COR-L47 (cell line): ENCODE measurements around the gene FXN.
"Not testable (repeated sequence)": the region's sequence is repeated elsewhere in the genome, so short reads cannot be mapped to it uniquely, and the experiment has no call there.

ENCODE experiments used
- DNase-seq: peaks from one replicate; lab custom pipeline; 2025; lab: John Stamatoyannopoulos, UW

Gene FXN

DNA sequence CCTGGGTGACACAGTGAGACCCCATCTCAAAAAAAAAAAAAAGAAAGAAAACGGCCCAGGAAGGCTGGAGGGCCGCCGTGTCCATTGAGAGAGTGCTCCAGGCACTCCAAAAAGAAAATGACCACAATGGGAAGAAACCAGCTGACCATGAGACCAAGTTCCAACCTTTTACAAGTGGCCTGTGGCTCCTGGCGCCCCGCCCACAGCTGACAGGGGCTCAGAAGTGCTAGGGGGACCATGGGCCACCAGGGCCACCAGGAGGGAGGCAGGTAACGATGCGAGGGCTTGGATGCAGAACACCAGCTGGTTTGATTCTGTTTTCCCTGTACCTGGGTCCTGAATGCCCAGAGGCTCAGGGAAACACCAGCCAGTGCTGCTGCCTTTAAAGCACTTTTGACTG lies 34.6 kb downstream of the FXN start:
- no peak for DNase-seq

DNA sequence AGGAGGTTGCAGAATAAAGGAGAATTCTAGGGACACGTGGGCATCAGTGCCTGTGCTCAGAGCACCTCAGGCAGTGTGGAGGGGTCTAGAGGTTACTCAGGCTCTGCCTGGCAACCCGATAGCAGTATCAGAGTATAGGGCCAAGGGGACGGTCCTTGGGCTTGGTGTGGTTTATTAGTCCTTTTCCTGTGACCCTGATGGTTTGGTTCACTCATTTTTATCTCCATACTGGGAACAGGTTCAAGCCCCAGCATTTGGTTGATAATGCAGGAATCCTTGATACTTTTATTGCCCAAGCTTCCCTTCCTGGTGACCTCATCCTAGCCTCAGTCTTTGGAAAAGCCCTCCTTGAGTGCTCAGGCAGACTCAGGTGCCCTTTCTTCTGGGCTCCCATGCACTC lies 35.5 kb downstream of the FXN start:
- no peak for DNase-seq

DNA sequence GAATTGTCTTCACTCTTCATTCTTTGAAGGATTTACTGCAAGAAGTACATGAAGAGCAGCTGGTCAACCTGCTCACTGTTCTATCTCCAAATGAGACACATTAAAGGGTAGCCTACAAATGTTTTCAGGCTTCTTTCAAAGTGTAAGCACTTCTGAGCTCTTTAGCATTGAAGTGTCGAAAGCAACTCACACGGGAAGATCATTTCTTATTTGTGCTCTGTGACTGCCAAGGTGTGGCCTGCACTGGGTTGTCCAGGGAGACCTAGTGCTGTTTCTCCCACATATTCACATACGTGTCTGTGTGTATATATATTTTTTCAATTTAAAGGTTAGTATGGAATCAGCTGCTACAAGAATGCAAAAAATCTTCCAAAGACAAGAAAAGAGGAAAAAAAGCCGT lies 37.6 kb downstream of the FXN start:
- no peak for DNase-seq

DNA sequence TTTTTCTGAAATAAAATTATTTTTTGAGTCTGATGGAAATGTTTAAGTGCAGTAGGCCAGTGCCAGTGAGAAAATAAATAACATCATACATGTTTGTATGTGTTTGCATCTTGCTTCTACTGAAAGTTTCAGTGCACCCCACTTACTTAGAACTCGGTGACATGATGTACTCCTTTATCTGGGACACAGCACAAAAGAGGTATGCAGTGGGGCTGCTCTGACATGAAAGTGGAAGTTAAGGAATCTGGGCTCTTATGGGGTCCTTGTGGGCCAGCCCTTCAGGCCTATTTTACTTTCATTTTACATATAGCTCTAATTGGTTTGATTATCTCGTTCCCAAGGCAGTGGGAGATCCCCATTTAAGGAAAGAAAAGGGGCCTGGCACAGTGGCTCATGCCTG lies 39.2 kb downstream of the FXN start:
- DNase-seq, result no peak

DNA sequence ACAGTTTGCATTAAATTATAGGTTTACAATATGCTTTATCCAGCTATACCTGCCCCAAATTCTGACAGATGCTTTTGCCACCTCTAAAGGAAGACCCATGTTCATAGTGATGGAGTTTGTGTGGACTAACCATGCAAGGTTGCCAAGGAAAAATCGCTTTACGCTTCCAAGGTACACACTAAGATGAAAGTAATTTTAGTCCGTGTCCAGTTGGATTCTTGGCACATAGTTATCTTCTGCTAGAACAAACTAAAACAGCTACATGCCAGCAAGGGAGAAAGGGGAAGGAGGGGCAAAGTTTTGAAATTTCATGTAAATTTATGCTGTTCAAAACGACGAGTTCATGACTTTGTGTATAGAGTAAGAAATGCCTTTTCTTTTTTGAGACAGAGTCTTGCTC lies 41.0 kb downstream of the FXN start:
- no peak for DNase-seq

DNA sequence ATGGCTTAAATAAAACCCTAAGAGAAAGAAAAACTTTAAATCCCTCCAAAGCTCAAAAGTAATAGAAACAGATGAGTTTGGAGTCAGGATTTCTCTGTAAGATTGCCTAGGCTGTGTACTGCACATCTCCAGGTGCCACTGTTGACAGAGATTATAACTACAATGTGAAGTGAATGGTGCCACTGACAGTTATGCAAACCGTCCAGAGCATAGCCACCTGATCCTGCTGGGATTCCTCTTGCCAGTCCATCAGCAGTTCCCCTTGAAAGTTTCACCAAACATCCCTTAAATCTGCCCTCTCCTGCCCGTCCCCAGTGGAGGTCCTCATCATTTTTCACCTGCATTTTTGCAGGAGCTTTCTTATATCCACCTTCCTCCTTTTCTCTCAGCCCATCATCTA lies 42.5 kb downstream of the FXN start:
- DNase-seq, result no peak

DNA sequence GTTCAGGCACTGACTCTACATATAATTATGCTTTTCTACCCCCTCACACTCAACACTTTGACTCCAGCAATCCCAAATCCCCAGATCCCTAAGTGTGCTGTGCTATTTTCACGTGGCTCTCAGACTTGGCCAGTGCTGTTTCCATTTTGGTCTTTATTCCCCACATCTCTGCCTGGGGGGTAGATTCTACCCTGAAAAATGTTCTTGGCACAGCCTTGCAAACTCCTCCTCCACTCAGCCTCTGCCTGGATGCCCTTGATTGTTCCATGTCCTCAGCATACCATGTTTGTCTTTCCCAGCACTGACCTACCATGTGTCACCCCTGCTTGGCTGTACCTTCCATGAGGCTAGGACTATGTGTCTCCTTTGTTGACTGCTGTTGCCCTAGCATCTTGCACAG lies 43.0 kb downstream of the FXN start:
- no peak for DNase-seq

DNA sequence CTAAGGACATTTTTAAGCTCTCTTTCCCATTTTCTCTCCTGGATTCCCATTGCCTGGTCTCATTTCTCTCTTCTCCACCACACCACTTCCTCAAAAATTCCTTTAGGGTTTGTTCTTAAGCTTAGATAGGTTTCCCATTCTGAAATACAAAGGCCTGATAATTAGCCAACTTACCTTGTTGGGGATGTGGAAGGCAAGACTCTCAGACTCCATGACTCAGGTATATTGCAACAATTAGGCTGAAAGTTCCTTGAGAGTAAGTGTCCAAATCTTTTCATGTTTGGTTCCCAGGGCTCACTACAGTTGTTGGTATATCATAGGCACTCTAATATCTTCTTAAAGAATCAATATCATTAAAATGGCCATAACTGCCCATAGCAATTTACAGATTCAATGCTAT lies 43.6 kb downstream of the FXN start:
- no peak for DNase-seq

DNA sequence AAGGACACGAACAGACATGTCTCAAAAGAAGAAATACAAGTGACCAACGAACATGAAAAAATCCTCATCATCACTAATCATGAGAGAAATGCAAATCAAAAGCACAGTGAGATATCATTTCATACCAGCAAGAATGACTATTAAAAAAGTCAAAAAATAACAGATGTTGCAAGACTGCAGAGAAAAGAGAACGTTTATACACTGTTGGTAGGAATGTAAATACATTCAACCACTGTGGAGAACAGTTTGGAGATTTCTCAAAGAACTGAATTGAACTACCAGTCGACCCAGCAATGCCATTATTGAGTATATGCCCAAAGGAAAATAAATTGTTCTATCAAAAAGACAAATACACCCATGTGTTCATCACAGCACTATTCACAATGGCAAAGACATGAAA lies 45.7 kb downstream of the FXN start:
- DNase-seq, result no peak

DNA sequence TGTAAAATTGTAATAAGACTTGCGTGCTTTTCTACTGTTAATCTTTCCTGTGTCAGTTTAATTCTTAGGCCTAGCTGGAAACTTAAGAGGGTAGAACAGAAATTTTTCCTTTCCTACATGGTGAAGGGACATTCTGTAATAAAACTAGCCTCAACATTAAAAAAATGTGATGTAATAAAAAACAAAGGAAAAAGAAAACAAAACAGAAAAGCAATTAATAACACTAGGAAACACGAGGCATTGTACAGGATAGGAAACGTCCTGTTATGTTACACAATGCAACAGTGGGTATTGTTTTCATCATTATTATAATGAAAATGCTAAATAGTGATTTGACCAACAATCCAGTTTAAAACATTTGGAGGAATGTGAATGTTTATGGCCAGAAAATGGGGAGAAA lies 47.8 kb downstream of the FXN start:
- no peak for DNase-seq

DNA sequence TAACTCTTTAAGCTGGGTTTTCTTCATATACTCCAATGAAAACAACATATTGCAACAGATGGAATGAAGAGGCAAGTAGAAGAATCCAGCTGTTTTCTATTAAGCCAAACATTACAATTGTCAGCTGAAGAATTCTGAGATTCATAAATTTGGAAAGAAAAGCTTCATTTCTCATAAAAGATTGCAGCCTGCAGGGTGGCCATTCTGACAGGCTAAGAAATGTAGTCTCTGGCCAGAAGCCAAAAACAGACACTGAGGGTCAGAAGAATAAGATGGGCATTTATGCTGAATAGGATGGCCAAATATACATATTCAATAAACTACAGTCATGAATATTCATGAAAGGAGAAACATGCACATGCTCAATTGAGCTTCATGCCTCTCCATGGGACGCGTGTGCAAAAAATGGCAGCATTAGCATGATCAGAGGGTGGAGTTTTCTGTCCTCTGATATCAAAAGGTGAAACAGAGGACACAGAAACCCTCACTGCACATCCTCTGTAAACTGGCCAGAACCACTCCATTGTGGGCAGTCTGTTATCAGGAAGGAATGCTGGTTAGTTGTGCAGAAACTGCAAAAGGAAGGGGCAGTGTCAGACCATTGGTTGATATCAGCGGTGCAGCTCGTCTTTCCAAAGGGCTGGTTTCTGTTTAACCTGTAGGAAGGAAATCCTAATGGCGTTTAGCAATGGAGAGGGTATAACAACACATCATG lies 50.2 kb downstream of the FXN start:
- DNase-seq, result no peak

DNA sequence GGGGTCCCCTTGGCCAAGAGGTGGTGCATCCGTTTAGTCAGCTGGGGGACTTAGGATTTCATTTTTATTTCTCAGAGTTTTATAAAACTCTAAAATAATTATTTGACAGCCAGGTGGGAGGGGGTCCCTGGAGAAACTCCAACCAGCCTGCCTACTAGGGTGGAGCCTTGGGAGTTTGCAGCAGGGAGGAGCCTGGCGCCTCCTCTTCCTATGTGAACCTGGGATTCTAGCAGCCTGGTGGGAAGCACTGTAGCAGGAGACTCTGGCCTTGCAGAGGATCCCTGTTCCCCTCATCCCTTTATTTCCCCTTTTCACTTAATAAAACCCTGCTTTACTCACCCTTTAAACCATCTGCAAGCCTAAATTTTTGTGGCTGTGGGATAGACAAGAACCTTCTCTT lies 50.8 kb downstream of the FXN start:
- no peak for DNase-seq

DNA sequence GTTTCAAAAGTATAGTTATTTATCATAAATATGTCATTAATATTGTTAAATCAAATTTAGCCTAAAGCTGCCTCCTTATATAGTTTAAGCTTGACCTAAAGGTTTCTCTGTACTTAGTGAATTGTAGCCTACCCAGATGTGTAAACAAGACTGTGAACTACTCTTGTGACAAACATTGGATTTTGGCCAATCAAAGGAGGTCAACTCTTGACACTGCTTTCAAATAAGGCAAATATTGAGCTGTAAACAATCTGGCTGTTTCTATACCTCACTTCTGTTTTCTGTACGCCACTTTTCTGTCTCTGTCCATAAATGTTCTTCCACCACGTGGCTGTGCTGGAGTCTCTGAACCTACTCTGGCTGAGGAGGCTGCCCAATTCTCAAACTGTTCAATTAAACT lies 51.2 kb downstream of the FXN start:
- peak; percentile 40 for DNase-seq

DNA sequence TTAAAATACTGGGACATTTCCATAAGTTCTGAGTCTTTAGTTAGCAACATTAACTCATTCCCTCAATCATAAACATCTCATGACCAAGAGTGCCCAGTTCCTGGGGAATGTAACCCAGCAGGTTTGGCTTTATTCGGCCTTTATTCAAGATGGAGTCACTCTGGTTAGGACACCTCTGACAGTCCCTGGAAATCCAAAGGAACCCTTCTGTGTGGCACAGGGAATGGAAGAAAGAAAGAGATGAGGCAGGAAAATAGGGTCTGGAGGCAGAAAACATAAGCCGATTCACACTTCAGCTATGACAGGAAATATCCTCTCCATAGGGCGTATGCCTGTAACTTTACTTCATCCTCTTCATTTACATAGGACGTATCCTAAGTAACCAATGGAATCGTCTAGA lies 53.5 kb downstream of the FXN start:
- DNase-seq, result no peak

DNA sequence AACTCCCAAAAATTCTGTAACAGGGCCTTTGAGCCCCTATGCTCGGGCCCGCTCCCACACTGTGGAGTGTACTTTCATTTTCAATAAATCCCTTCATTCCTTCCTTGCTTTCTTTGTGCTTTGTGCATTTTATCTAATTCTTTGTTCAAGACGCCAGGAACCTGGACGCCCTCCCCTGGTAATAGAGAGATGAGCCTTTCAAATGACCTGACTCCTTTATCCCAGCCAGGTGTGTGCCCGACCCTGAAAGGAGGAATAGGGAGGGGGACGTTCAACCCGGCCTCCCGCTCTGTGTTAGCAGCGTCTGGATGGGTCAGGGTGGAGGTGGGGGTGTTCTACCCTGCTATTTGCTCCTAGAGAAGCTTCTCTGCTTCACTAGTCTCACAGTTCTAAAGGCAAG lies 53.9 kb downstream of the FXN start:
- DNase-seq, result no peak

DNA sequence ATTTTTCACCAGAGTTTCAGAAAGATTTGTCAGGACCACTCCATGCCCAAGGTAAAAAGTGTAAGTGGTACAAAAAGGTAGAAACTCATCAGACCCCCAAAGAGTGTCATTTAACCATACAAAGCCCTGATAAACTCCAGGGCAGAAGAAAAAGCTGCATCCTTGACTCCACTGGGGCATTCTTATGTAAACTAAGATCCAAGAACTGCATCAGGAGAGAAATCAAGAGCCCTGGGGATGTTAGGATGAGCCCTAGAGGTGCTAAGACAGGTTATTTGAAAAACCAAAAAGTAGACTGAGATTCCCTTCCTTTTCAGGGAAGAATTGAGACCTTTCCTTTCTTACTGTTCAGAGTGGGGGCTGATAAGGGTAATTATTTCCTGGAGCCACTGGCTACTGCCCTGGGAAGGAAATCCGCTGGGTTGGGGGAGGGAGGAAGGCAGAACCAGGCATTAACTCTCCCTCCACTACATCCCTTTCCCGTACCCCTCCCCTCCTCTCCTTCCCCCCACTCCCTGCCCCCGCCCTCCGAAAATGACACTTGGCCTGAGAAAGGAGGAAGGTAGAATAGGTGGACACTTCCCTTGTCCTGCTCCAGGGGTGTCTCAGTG lies 54.7 kb downstream of the FXN start:
- DNase-seq, result no peak

DNA sequence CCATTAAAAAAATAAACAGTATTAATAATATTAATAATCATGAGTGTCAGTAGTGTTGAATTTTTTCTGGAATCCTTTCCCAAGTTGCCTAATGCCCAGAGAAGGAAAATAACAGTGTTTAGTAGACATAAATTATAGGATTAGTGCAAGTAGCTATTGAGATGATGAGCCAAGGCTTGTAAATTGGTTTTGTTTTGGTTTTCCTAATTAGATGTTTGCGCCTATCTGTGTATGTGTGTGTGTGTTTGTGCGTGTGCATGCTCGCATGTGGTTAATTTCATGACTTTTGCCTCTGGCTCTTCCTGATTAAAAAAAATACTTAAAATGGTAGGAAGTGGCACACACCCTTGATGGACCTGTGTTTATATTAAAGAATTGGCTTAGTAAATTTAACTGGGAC lies 55.4 kb downstream of the FXN start:
- DNase-seq, result peak; percentile 26

DNA sequence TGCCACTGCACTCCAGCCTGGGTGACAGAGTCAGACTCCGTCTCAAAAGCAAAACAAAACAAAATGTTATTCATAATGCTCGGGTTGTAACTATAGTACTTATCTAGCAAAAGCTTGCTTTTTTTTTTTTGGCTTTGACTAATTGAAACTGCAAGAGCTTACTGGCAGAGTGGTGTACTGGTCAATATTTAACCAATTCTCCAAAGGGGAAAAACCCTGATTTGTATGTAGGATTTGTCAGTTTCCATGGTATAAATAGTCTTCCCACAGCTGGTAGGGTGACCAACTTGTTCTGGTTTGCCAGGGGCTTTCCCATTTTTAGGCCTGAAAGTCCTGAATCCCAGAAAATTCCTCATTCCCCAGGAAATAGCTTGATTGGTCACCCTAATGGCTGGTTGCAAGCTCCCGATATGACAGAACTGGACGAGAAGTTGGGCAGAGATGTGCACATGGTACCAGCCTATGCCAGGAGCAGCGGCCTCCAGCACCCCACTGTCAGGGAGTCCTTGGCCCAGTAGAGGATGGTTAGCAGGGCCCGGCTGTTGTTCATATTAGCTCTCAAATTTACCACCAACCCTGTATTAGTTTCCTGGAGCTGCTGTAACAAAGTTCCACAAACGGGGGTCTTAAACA lies 58.0 kb downstream of the FXN start:
- DNase-seq, result no peak

DNA sequence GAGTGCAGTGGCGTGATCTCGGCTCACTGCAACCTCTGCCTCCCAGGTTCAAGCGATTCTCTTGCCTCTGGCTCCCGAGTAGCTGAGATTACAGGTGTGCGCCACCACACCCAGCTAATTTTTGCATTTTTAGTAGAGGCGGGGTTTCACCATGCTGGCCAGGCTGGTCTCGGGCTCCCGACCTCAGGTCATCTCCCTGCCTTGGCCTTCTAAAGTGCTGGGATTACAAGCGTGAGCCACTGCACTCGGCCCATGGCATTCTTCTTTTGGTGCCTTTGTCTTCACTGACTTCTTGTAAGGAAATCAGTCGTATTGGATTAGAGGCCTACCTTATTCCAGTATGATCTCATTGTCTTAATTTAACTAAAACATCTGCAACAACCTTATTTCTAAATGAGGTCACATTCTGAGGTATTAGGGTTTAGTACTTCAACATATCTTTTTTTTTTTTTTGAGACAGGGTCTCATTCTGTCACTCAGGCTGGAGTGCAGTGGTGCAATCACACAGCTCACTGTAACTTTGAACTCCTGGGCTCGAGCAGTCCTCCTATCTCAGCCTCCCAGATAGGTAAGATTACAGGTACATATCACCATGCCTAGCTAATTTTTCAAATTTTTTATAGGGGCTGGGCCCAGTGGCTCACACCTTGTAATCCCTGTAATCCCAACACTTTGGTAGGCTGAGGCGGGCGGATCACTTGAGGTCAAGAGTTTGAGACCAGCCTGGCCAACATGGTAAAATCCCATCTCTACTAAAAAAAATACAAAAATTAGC lies 59.0 kb downstream of the FXN start:
- DNase-seq, result not testable (repeated sequence)

DNA sequence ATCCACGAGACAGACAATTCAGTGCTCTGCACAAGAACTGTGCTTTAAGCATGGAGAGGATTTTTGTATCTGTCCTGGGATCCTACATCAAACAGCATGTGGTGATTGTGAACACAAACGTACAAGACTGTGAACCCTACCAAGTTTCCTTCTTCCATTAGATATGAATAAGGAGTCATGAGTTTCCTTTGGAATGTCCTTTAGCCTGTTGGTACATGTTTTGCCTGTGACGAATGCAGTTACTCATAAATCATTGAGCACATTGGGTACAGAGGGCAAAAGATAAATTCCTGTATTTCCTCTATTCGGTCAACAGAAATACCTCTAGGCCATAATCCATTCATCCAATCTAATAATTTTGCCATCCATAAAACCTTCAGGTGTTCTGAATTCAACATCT lies 61.5 kb downstream of the FXN start:
- no peak for DNase-seq

DNA sequence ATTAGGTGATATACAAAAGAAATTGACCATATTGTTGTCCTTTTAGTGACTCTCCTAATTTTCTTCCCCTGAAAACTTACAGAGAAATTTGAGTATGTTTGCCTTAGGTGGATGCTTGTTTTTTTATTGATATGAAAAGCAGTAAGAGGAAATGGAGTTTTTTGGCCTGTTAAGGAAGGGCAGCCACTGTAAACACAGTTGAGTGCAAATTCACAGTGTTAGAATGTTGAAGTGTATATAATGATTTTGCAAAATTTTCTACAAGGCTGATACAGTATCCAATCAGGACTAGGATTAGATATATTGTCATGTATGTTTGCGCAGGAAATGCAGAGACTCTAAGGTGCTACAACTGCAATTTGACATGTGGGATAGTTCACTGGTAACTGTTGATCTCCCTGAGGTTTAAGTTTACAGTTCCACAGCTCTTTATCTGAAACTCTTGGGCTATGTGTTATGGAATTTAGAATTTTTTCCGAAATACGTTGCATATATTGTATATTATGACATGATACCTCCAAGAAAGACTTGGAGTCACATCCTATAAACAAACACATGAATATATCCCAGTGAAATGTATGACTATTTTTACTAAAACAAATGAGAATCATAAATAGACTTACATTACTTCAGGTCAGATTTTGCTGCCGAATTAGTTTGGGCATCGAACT lies 62.5 kb downstream of the FXN start:
- DNase-seq, result no peak

DNA sequence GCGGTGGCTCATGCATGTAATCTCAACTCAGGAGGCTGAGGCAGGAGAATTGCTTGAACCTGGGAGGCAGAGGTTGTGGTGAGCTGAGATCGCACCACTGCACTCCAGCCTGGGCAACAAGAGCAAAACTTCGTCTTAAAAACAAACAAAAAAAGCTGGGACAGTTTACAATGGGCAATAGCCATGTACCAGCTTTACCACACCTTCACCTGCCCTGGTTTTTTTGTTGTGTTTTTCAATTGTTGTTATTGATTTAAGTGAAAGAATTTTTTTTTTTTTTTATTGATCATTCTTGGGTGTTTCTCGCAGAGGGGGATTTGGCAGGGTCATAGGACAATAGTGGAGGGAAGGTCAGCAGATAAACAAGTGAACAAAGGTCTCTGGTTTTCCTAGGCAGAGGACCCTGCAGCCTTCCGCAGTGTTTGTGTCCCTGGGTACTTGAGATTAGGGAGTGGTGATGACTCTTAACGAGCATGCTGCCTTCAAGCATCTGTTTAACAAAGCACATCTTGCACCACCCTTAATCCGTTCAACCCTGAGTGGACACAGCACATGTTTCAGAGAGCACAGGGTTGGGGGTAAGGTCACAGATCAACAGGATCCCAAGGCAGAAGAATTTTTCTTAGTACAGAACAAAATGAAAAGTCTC lies 67.9 kb downstream of the FXN start:
- not testable (repeated sequence) for DNase-seq
